ENCODE measurements around the gene TBCCD1.

DNA sequence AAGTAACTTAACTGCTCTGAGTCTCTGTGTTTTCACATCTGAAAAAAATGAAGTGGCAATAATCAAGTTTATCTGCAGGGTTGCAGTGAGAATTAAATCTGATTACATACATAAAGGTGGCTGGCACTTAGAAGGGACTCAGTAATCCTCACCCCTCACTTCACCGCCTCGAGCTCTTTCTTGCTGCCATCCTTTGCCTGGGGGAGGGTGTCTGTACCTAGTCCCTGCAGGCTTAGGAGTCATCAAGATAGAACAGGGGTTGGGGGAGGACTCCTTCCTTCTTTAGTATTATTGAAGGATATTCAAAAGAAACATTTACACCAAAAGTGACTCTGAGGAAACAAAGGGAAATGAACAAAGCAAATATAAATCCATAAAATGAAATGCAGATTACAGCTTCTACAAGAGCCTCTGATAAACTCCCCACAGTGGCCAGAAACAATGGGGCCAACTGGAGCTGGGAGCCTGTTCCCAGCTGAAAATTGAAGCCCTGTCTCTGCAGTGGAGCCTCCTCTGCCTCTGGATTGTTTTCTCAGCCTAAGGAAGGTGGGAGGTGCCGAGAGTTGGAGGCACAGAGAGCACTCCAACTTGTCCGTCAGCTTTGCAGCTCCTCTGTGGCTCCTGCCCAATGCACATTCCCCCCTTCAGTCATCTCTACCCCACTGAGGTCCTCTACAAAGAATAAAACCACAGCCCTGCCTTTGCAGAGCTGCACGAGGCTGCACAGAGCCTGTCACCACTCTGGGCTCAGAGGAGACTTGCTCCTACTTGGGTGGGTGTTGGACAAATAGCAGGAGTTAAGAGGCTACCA, 64.8 kb downstream of the TBCCD1 start:
- no peak for TF ChIP-seq POLR2AphosphoS5 (IDR thresholded peaks at IDR 0.05; ENCODE audit: low read depth, low read length)
- no peak for TF ChIP-seq TAF1 (IDR thresholded peaks at IDR 0.05; ENCODE audit: borderline replicate concordance, insufficient read depth, low read length)
- TF ChIP-seq SIN3A (IDR thresholded peaks at IDR 0.05; ENCODE audit: borderline replicate concordance, insufficient read depth, low read length) = no peak
- TF ChIP-seq, protein P1, sequence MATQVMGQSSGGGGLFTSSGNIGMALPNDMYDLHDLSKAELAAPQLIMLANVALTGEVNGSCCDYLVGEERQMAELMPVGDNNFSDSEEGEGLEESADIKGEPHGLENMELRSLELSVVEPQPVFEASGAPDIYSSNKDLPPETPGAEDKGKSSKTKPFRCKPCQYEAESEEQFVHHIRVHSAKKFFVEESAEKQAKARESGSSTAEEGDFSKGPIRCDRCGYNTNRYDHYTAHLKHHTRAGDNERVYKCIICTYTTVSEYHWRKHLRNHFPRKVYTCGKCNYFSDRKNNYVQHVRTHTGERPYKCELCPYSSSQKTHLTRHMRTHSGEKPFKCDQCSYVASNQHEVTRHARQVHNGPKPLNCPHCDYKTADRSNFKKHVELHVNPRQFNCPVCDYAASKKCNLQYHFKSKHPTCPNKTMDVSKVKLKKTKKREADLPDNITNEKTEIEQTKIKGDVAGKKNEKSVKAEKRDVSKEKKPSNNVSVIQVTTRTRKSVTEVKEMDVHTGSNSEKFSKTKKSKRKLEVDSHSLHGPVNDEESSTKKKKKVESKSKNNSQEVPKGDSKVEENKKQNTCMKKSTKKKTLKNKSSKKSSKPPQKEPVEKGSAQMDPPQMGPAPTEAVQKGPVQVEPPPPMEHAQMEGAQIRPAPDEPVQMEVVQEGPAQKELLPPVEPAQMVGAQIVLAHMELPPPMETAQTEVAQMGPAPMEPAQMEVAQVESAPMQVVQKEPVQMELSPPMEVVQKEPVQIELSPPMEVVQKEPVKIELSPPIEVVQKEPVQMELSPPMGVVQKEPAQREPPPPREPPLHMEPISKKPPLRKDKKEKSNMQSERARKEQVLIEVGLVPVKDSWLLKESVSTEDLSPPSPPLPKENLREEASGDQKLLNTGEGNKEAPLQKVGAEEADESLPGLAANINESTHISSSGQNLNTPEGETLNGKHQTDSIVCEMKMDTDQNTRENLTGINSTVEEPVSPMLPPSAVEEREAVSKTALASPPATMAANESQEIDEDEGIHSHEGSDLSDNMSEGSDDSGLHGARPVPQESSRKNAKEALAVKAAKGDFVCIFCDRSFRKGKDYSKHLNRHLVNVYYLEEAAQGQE (IDR thresholded peaks at IDR 0.05; ENCODE audit: insufficient read depth in 1 of 2, low read depth in 2 of 2, low read length in 2 of 2) = no peak
- no peak for TF ChIP-seq FOXP2 (optimal IDR thresholded peaks at IDR 0.05; ENCODE audit: borderline replicate concordance, extremely low read depth, extremely low read length, insufficient read depth)
